ENCODE measurements around the gene KANSL1. TPM values are rescaled to one million over a fixed set of nuclear protein-coding genes. Genes with fewer than 3 reads are reported as not detected.
A peak's percentile ranks its signal among the peaks of the same experiment; 100 is the strongest.

The KANSL1 gene
- total and polyA plus RNA-seq, 9 of the 15 experiments (the other 6 are each of a cell fraction or from before 2014, with no cell fraction given), result 3.6 to 55.4 (median 31.8) TPM

- TF ChIP-seq NUFIP1 (IDR thresholded peaks at IDR 0.05; ENCODE audit: partially characterized antibody) (no peak), ESRRB (CRISPR knock-in tag; IDR thresholded peaks at IDR 0.05; ENCODE audit: borderline replicate concordance) (no peak), AFF1 (IDR thresholded peaks at IDR 0.05; ENCODE audit: low read depth in 1 of 2, partially characterized antibody in 2 of 2) (no peak), TEAD2 (tag; IDR thresholded peaks at IDR 0.05) (no peak), PRMT5 (CRISPR knock-in tag; IDR thresholded peaks at IDR 0.05) (no peak), SNIP1 (IDR thresholded peaks at IDR 0.05; ENCODE audit: low read depth) (no peak; the same call in 1 of the 2 replicates), MXD1 (CRISPR knock-in tag; IDR thresholded peaks at IDR 0.05; ENCODE audit: borderline replicate concordance, poor library complexity, severe bottlenecking) (peak; percentile 41), MAFG (tag; conservative IDR thresholded peaks at IDR 0.05) (no peak), ZFP1 (CRISPR knock-in tag; IDR thresholded peaks at IDR 0.05) (no peak), HDAC8 (tag; IDR thresholded peaks at IDR 0.05) (no peak), NFATC3 (IDR thresholded peaks at IDR 0.05) (no peak), IRF9 (tag; IDR thresholded peaks at IDR 0.05) (no peak), ARID2 (IDR thresholded peaks at IDR 0.05) (no peak), NFYB (IDR thresholded peaks at IDR 0.05; ENCODE audit: extremely low read depth, insufficient read length) (no peak), TEAD4 (IDR thresholded peaks at IDR 0.05; ENCODE audit: low read length) (no peak), TEAD4 (CRISPR knock-in tag; IDR thresholded peaks at IDR 0.05; ENCODE audit: borderline replicate concordance) (no peak), BRF2 (IDR thresholded peaks at IDR 0.05; ENCODE audit: borderline replicate concordance, insufficient read depth, insufficient read length) (no peak), ZNF347 (CRISPR knock-in tag; IDR thresholded peaks at IDR 0.05; ENCODE audit: low read depth) (no peak), EP400 (IDR thresholded peaks at IDR 0.05) (peak; percentile 72), FOXK2 (conservative IDR thresholded peaks at IDR 0.05 in 1 of 2, IDR thresholded peaks at IDR 0.05 in 1 of 2; ENCODE audit: low read depth in 2 of 2) (peak; percentile 97 to 99), ATF1 (CRISPR knock-in tag; IDR thresholded peaks at IDR 0.05) (no peak), ATF1 (tag; IDR thresholded peaks at IDR 0.05) (0 out of 2 replicates have a peak, but pooled peaks have one; percentile 16), BRD4 (IDR thresholded peaks at IDR 0.05) (no peak)
Measured at GRCh38 chr17:46191322-46192188, 1.7 kb downstream of the KANSL1 start (continued).

Data from K562 (cell line).